ENCODE results near the gene ARGFX. TPM values are rescaled to one million over a fixed set of nuclear protein-coding genes. Genes with fewer than 3 reads are reported as not detected.

Gene ARGFX
- total RNA-seq, 1 experiment from 2014 or later: not detected

DNA sequence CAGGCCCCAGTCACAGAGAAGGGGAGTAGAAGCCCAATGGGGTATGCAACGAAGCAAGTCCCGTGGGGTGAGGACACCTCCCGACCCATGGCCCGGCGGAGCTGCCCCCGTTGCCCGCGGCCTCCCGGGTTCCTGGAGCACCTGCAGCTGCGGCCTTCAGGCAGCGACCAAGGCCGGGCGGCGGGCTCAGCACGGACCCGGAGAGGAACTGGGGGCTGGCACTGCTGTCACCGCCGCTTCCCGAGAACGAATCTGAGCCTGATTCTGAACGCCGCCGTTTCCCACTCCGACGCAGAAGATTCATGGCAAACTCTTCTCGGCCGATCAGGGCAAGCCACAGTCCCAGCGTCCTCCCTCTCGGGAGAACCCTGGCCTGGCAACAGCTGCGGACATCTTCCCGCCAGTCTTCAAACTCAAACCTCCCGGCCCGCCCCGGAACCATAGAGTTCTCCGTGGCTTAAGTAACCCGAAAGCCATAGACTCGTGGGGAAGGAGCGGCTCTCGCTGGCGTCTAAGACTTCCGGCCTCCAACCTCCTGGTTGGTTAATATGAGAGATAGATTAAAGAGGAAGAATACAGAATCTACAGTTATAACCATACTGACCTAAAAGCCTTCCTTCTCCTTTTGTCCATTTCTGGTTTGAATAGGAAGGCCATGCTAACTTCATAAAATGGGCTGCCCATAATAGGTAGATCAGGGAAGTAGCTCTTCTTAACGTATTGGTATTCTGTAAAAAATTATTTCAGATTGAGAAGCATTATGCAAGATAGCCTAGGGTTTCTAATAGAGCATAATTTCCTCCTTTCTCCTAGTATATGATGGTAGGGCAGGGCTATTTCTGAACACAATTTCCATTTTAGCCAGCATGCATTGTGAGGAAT, 21.9 kb upstream of the ARGFX start, which contains the start of gene POLQ:
Gene POLQ, minus strand, starts transcription at position 415 of the 882 bp plus-strand sequence. Its CDS starts 111 bp downstream, at position 304.
- H3K4me2 ChIP-seq (ENCODE audit: low read length): peak within 1 kb of the TSS; percentile 90
- RAD21 ChIA-PET (ENCODE audit: low non-redundant PET in 1 of 2, low total read pairs in 2 of 2, uncharacterized antibody in 2 of 2, unreplicated experiment in 2 of 2): interaction anchor here (1.1 to 1.8 kb wide), 3 partner anchors 450 to 713 kb away, joined by 3 to 5 read pairs (median 4); no protein-coding TSS in a partner anchor
- BruUV-seq (replicated peaks): TSS peak; percentile 89
- H3K9me3 ChIP-seq (ENCODE audit: control insufficient read depth in 1 of 2, insufficient read depth in 1 of 2, low read depth in 1 of 2, low read length in 2 of 2): no peaks in the 10 kb centered on the region
- POLR2A ChIA-PET: interaction anchor here (0.5 to 1.6 kb wide), 2 partner anchors 713 to 983 kb away, joined by 4 read pairs; no protein-coding TSS in a partner anchor
- peaks cover 46% of the 10 kb centered on the region for H3K79me2 ChIP-seq (ENCODE audit: insufficient read depth, low read length)
- H3K4me3 ChIP-seq (replicated peaks in 1 of 2; ENCODE audit: low read depth in 1 of 2, low read length in 2 of 2): peak within 1 kb of the TSS; percentile 96 to 99
- H3K4me1 ChIP-seq (ENCODE audit: control insufficient read depth in 1 of 2, insufficient read depth in 2 of 2, low read length in 2 of 2): peaks cover 0 to 11% of the 10 kb centered on the region in 2 experiments; a peak in 3 of 4 replicates
- peak within 1 kb of the TSS; percentile 48 for H3K27ac ChIP-seq (ENCODE audit: low read depth, low read length)
- CTCF ChIA-PET: interaction anchor here (0.7 to 1.4 kb wide), 10 partner anchors 56 to 847 kb away, joined by 3 to 14 read pairs (median 3); partner anchors contain the start of gene FAM162A
- H3K9me2 ChIP-seq (ENCODE audit: insufficient read depth): no peaks in the 10 kb centered on the region
- H2AFZ ChIP-seq (ENCODE audit: low read depth, low read length, poor library complexity, severe bottlenecking): peak within 1 kb of the TSS; percentile 95
- TF ChIP-seq JUND (IDR thresholded peaks at IDR 0.05): no peak
- TF ChIP-seq SIN3A (IDR thresholded peaks at IDR 0.05; ENCODE audit: low read depth): peak; percentile 99
- TF ChIP-seq, protein P1, sequence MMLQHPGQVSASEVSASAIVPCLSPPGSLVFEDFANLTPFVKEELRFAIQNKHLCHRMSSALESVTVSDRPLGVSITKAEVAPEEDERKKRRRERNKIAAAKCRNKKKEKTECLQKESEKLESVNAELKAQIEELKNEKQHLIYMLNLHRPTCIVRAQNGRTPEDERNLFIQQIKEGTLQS (IDR thresholded peaks at IDR 0.05): no peak
- peak; percentile 77 for TF ChIP-seq POLR2AphosphoS5 (IDR thresholded peaks at IDR 0.05; ENCODE audit: low read depth, low read length)
- no peak for TF ChIP-seq FOSL1 (IDR thresholded peaks at IDR 0.05; ENCODE audit: low read depth)
- peak; percentile 79 for TF ChIP-seq YY1 (IDR thresholded peaks at IDR 0.05; ENCODE audit: extremely low read depth, insufficient replicate concordance, low read depth, low read length)
- TF ChIP-seq, protein P2, sequence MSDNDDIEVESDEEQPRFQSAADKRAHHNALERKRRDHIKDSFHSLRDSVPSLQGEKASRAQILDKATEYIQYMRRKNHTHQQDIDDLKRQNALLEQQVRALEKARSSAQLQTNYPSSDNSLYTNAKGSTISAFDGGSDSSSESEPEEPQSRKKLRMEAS (IDR thresholded peaks at IDR 0.05): peak; percentile 69
- TF ChIP-seq POLR2A (IDR thresholded peaks at IDR 0.05; ENCODE audit: borderline replicate concordance, extremely low read depth, insufficient read depth, insufficient read length): peak; percentile 39
- peak; percentile 80 for TF ChIP-seq SP1 (IDR thresholded peaks at IDR 0.05; ENCODE audit: low read depth)
- TF ChIP-seq CBX3 (IDR thresholded peaks at IDR 0.05; ENCODE audit: low read depth): peak; percentile 52; the same call in 1 of the 2 replicates
- TF ChIP-seq ELF1 (IDR thresholded peaks at IDR 0.05; ENCODE audit: borderline replicate concordance, low read depth): peak; percentile 91
- peak; percentile 93 for TF ChIP-seq ZFX (IDR thresholded peaks at IDR 0.05)
- TF ChIP-seq CEBPB (IDR thresholded peaks at IDR 0.05; ENCODE audit: low read depth): peak; percentile 33; the same call in 1 of the 2 replicates
- DNase-seq (ENCODE audit: low read depth, low spot score) (peak; percentile 92), ATAC-seq (peak; percentile 94)
- H3K36me3 ChIP-seq (ENCODE audit: control insufficient read depth in 1 of 2, insufficient read depth in 2 of 2, low read length in 2 of 2): peaks cover 0 to 5% of the 10 kb centered on the region in 2 experiments; a peak in 1 of 4 replicates
- intact Hi-C loops (cut with micrococcal nuclease): loop anchor here (1.0 to 5.0 kb wide), 10 partner anchors 291 to 1481 kb away; partner anchors contain the start of genes EAF2, IQCB1 and SEMA5B
- H4K20me1 ChIP-seq (ENCODE audit: insufficient read depth): no peaks in the 10 kb centered on the region
- peak within 1 kb of the TSS; percentile 90 for H3K9ac ChIP-seq (ENCODE audit: low read length)
- no peaks in the 10 kb centered on the region for H3K27me3 ChIP-seq (ENCODE audit: insufficient read depth, low read length)
